HEK293 (cell line): Measurements from ENCODE around the gene POLR2L.

Experiments used
- PRDM10 ChIP-seq: fragments of 450-650 bp; formaldehyde crosslinking; IDR thresholded peaks from 2 replicates; pipeline ENCODE4 v1.5.1; 2016; ENCODE audit warnings: missing biosample characterization, missing genetic modification characterization
- TCF7L2 ChIP-seq: IDR thresholded peaks from 2 replicates; pipeline ENCODE4 v1.6.1; 2011; ENCODE audit warnings: low read depth, mild to moderate bottlenecking, inconsistent platforms, low read length, moderate library complexity, borderline replicate concordance
- ZBTB1 ChIP-seq: fragments of 450-650 bp; formaldehyde crosslinking; IDR thresholded peaks from 2 replicates; pipeline ENCODE4 v1.5.1; 2016; ENCODE audit warnings: missing biosample characterization, missing genetic modification characterization
- ZNF133 ChIP-seq: fragments of 450-650 bp; formaldehyde crosslinking; IDR thresholded peaks from 2 replicates; pipeline ENCODE4 v1.5.1; 2016; ENCODE audit warnings: missing biosample characterization, missing genetic modification characterization
- ZNF274 ChIP-seq, 2 experiments: fragments of 200-500 bp in 1 of 2; fragments of 450-650 bp in 1 of 2; sonication (Bioruptor generic) in 1 of 2; formaldehyde crosslinking in 1 of 2; IDR thresholded peaks; 2 replicates each; pipeline versions ENCODE4 v1.5.1 to v1.6.1; 2014 to 2016; ENCODE audit warnings: borderline replicate concordance in 1 of 2, inconsistent platforms in 1 of 2, low read length in 1 of 2, missing biosample characterization in 1 of 2, missing genetic modification characterization in 1 of 2
- ZNF768 ChIP-seq: fragments of 450-650 bp; formaldehyde crosslinking; IDR thresholded peaks from 2 replicates; pipeline ENCODE4 v1.5.1; 2018; ENCODE audit warnings: missing biosample characterization, mild to moderate bottlenecking, missing genetic modification characterization
- ZNF777 ChIP-seq: fragments of 450-650 bp; formaldehyde crosslinking; IDR thresholded peaks from 2 replicates; pipeline ENCODE4 v1.5.1; 2017; ENCODE audit warnings: missing biosample characterization, missing genetic modification characterization, borderline replicate concordance
- ZXDB ChIP-seq: fragments of 450-650 bp; formaldehyde crosslinking; IDR thresholded peaks from 2 replicates; pipeline ENCODE4 v1.5.1; 2016; ENCODE audit warnings: missing biosample characterization, missing genetic modification characterization
- TF ChIP-seq, protein P1 (sequence below): fragments of 450-650 bp; formaldehyde crosslinking; IDR thresholded peaks from 2 replicates; pipeline ENCODE4 v1.5.1; 2016; ENCODE audit warnings: missing biosample characterization, missing genetic modification characterization
- TF ChIP-seq, protein P2 (sequence below): fragments of 450-650 bp; formaldehyde crosslinking; IDR thresholded peaks from 2 replicates; pipeline ENCODE4 v1.5.0; 2017; ENCODE audit warnings: missing biosample characterization, missing genetic modification characterization, borderline replicate concordance
- TF ChIP-seq, protein P3 (sequence below): fragments of 450-650 bp; formaldehyde crosslinking; IDR thresholded peaks from 2 replicates; pipeline ENCODE4 v1.5.1; 2016; ENCODE audit warnings: missing biosample characterization, missing genetic modification characterization

DNA sequence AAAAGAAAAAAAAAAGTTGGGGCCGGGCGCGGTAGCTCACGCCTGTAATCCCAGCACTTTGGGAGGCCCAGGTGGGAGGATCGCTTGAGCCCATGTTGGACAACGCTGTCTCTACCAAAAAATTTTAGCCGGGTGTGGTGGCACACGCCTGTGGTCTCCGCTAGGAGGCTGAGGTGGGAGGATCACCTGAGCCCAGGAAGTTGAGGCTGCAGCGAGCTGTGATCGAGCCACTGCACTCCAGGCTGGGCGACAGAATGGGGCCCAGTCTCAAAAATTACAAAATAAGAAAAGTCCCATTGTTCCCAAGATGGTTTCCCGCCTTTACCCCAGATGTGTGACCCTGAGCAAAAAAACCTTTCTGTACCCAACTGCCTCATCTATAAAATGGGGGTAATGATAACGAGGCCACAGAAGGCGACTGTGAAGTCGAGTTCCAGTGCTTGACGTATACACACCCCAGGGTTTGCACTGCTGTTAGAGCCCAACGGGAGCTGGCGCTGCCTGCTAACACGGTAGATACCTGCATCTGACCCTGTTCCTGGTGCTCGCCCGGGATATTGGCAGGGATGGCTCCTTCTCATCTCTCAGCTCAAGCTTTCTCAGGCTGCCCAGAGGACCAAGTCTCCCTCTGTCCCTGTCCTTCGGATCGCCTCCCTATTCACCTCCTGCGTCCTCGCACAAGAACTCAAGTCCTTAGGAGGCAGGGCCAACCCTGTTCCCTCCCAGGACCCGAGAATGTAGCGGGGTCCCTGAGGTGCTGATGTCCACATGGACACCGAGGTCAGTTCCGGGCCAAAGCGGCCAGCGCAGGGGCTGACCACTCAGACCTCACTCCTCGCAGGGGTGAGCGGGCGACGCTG, 33.7 kb downstream of the POLR2L start:
- TF ChIP-seq, protein P1, sequence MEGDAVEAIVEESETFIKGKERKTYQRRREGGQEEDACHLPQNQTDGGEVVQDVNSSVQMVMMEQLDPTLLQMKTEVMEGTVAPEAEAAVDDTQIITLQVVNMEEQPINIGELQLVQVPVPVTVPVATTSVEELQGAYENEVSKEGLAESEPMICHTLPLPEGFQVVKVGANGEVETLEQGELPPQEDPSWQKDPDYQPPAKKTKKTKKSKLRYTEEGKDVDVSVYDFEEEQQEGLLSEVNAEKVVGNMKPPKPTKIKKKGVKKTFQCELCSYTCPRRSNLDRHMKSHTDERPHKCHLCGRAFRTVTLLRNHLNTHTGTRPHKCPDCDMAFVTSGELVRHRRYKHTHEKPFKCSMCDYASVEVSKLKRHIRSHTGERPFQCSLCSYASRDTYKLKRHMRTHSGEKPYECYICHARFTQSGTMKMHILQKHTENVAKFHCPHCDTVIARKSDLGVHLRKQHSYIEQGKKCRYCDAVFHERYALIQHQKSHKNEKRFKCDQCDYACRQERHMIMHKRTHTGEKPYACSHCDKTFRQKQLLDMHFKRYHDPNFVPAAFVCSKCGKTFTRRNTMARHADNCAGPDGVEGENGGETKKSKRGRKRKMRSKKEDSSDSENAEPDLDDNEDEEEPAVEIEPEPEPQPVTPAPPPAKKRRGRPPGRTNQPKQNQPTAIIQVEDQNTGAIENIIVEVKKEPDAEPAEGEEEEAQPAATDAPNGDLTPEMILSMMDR (tag by site-specific recombination) = no peak
- TF ChIP-seq ZNF768 = no peak
- no peak for TF ChIP-seq TCF7L2
- no peak for TF ChIP-seq ZNF777 (tag by site-specific recombination)
- no peak for TF ChIP-seq PRDM10 (tag by site-specific recombination)
- TF ChIP-seq ZNF133 (tag by site-specific recombination) = no peak
- no peak for TF ChIP-seq ZBTB1
- TF ChIP-seq ZNF274 (IDR thresholded peaks at IDR 0.05; ENCODE audit: low read length) = no peak
- no peak for TF ChIP-seq ZNF274 (tag by site-specific recombination; IDR thresholded peaks at IDR 0.05; ENCODE audit: borderline replicate concordance)
- TF ChIP-seq, protein P2, sequence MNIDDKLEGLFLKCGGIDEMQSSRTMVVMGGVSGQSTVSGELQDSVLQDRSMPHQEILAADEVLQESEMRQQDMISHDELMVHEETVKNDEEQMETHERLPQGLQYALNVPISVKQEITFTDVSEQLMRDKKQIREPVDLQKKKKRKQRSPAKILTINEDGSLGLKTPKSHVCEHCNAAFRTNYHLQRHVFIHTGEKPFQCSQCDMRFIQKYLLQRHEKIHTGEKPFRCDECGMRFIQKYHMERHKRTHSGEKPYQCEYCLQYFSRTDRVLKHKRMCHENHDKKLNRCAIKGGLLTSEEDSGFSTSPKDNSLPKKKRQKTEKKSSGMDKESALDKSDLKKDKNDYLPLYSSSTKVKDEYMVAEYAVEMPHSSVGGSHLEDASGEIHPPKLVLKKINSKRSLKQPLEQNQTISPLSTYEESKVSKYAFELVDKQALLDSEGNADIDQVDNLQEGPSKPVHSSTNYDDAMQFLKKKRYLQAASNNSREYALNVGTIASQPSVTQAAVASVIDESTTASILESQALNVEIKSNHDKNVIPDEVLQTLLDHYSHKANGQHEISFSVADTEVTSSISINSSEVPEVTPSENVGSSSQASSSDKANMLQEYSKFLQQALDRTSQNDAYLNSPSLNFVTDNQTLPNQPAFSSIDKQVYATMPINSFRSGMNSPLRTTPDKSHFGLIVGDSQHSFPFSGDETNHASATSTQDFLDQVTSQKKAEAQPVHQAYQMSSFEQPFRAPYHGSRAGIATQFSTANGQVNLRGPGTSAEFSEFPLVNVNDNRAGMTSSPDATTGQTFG (tag by site-specific recombination) = no peak
- no peak for TF ChIP-seq ZXDB (tag by site-specific recombination)
- TF ChIP-seq, protein P3, sequence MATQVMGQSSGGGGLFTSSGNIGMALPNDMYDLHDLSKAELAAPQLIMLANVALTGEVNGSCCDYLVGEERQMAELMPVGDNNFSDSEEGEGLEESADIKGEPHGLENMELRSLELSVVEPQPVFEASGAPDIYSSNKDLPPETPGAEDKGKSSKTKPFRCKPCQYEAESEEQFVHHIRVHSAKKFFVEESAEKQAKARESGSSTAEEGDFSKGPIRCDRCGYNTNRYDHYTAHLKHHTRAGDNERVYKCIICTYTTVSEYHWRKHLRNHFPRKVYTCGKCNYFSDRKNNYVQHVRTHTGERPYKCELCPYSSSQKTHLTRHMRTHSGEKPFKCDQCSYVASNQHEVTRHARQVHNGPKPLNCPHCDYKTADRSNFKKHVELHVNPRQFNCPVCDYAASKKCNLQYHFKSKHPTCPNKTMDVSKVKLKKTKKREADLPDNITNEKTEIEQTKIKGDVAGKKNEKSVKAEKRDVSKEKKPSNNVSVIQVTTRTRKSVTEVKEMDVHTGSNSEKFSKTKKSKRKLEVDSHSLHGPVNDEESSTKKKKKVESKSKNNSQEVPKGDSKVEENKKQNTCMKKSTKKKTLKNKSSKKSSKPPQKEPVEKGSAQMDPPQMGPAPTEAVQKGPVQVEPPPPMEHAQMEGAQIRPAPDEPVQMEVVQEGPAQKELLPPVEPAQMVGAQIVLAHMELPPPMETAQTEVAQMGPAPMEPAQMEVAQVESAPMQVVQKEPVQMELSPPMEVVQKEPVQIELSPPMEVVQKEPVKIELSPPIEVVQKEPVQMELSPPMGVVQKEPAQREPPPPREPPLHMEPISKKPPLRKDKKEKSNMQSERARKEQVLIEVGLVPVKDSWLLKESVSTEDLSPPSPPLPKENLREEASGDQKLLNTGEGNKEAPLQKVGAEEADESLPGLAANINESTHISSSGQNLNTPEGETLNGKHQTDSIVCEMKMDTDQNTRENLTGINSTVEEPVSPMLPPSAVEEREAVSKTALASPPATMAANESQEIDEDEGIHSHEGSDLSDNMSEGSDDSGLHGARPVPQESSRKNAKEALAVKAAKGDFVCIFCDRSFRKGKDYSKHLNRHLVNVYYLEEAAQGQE (tag by site-specific recombination) = no peak
